Activated naive CD4-positive, alpha-beta T cell treated with anti-CD3 and anti-CD28 coated beads, Interleukin-2, amount 50 U/mL, for 24 hours (primary cell): ENCODE measurements around the gene POC1B.

Experiments used
- H3K27ac Mint-ChIP-seq: one replicate; pipeline ENCODE4 v1.8.0; 2021; ENCODE audit warnings: mild to moderate bottlenecking, mixed read lengths
- H3K27me3 Mint-ChIP-seq: one replicate; pipeline ENCODE4 v1.8.0; 2021; ENCODE audit warnings: mixed read lengths
- H3K36me3 Mint-ChIP-seq: one replicate; pipeline ENCODE4 v1.8.0; 2021; ENCODE audit warnings: mixed read lengths
- H3K4me1 Mint-ChIP-seq: one replicate; pipeline ENCODE4 v1.8.0; 2021; ENCODE audit warnings: mixed read lengths
- H3K4me3 Mint-ChIP-seq: one replicate; pipeline ENCODE4 v1.8.0; 2021; ENCODE audit warnings: mild to moderate bottlenecking, mixed read lengths
- H3K9me3 Mint-ChIP-seq: one replicate; pipeline ENCODE4 v1.8.0; 2021; ENCODE audit warnings: mixed read lengths

Gene POC1B

DNA sequence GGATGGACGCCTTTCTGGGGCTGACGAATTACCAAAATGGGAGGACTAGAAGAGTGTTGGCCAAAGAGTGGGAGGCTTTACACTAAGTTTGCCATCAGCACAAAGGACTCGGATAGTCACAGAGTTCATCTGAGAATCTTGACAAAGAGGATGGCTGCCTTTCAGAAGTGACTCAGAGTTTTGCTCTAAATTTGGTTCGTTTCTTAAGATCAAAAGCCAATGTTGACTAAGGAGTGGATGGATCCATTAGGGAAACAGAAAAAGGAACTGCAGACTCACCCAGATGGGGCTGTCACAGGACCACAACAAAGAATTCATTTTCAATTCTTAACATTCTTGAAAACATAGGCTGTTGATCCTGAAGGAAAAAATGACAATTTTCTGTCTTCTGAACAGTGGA, 92.2 kb downstream of the POC1B start:
- Mint-ChIP-seq H3K27ac (no peak overlapping the region), H3K27me3 (no peaks in the 10 kb centered on the region), H3K4me3 (no peak overlapping the region), H3K4me1 (peaks cover 21% of the 10 kb centered on the region), H3K9me3 (peaks cover 4% of the 10 kb centered on the region), H3K36me3 (peaks cover 26% of the 10 kb centered on the region)

DNA sequence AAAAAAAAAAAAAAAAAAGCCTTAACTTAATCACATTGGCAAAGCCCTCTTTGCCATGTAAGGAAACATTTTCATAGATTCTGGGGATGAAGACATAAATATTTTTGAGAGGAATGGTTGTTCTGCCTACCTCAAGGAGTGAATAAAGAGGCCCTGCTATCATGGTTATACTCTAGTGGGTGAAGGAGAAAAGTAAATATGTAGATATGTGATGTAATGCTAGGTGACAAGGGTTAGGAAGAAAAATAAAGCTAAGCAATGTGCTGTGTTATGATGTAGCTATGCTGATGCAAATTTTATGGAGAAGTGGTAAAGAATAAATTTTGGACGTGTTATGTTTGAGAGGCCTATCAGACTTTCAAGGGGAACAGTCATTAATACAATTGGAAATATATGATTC, 93.5 kb downstream of the POC1B start:
- Mint-ChIP-seq H3K36me3 (peaks cover 23% of the 10 kb centered on the region), H3K9me3 (no peaks in the 10 kb centered on the region), H3K4me3 (no peak overlapping the region), H3K27me3 (no peaks in the 10 kb centered on the region), H3K4me1 (peaks cover 32% of the 10 kb centered on the region), H3K27ac (no peak overlapping the region)

DNA sequence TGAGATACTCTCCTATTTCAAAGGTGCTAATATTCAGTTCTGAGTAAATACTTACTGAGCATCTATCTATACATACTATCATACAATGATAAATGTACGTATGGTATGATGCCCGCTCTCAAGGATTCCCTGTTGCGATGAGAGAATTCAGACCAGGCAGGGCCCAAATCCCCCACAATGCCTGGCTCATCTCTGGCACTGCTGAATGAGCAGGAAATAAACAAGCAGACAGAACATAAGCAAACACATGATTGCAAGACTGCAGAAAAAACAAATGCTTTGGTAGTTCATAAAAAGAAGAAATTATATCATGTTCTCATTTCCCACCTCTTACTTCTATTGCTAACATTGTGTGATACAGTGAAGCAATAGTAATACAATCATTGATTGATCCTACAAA, 96.3 kb downstream of the POC1B start:
- H3K4me1 Mint-ChIP-seq = peaks cover 36% of the 10 kb centered on the region
- peak overlapping the region; percentile 25 for H3K27ac Mint-ChIP-seq
- no peak overlapping the region for H3K4me3 Mint-ChIP-seq
- no peaks in the 10 kb centered on the region for H3K27me3 Mint-ChIP-seq
- H3K36me3 Mint-ChIP-seq = peaks cover 19% of the 10 kb centered on the region
- H3K9me3 Mint-ChIP-seq = no peaks in the 10 kb centered on the region

DNA sequence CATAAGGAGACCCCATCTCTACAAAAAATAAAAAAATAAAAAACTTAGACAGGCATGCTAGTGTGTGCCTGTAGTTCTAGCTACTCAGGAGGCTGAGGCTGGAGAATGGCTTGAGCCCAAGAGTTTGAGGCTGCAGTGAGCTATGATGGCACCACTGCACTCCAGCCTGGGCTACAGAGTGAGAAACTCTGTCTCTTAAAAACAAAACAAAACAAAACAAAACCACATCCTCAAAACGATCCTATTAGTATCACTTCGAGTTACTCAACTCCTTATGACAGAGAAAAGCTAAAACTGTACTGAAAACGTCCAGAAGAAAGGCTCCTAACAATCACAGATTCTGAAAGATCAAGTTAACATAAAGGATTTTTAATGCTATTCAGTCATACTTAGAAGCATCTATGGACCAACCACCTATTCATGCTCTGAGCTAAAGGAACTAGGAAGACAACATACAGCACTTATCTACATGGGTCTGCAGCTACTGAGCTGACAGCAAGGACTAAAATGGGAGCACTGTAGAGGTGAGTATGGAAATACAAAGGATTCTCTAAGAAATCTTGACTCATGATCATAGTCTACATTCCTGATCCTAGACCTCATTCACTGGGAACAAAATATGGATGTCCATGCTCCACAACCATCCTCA, 98.2 kb downstream of the POC1B start:
- H3K36me3 Mint-ChIP-seq = peaks cover 9% of the 10 kb centered on the region
- H3K4me1 Mint-ChIP-seq = peaks cover 36% of the 10 kb centered on the region
- H3K4me3 Mint-ChIP-seq = no peak overlapping the region
- no peaks in the 10 kb centered on the region for H3K9me3 Mint-ChIP-seq
- H3K27ac Mint-ChIP-seq = no peak overlapping the region
- H3K27me3 Mint-ChIP-seq = no peaks in the 10 kb centered on the region

DNA sequence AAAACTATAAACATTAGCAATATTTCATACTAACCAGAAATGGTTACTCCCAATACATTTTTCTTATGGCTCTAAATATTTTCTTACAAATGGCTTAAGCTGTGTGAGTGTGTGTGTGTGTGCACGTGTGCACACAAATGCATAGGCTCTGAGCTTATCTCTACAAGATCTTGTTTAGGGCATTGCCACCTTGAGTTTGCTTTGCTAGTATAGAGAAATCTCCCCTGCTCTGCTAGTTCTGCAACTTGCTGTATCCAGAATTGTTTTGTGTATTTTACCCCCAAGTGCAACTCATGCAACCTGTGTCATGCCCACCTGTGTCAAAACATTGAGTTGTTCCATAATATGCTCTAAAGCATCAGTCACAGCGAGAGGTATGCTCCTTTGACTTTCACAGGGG, 101.0 kb downstream of the POC1B start:
- H3K4me3 Mint-ChIP-seq = no peak overlapping the region
- H3K4me1 Mint-ChIP-seq = peaks cover 27% of the 10 kb centered on the region
- H3K36me3 Mint-ChIP-seq = peaks cover 5% of the 10 kb centered on the region
- no peaks in the 10 kb centered on the region for H3K27me3 Mint-ChIP-seq
- H3K9me3 Mint-ChIP-seq = no peaks in the 10 kb centered on the region
- no peak overlapping the region for H3K27ac Mint-ChIP-seq

DNA sequence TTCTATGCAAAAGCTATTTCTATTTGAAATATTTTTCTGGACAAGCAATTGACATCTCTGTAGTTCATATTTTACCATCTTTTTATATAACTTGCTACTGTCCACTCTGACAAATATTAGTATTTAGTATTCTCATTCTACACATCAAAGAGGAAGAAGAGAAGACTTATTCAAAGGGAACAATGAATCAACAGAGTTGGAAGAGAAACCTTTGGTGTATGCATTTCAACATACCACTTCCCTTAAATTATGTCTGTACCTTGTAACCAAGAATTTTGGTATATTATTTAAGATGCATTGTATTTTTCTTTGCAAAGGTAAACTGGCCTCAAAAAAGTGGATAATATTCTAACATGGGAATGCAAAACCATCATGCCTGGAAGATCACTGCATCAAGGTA, 101.5 kb downstream of the POC1B start:
- Mint-ChIP-seq H3K27me3 (no peaks in the 10 kb centered on the region), H3K9me3 (no peaks in the 10 kb centered on the region), H3K36me3 (peaks cover 5% of the 10 kb centered on the region), H3K4me3 (no peak overlapping the region), H3K27ac (peak overlapping the region; percentile 48), H3K4me1 (peaks cover 22% of the 10 kb centered on the region)

DNA sequence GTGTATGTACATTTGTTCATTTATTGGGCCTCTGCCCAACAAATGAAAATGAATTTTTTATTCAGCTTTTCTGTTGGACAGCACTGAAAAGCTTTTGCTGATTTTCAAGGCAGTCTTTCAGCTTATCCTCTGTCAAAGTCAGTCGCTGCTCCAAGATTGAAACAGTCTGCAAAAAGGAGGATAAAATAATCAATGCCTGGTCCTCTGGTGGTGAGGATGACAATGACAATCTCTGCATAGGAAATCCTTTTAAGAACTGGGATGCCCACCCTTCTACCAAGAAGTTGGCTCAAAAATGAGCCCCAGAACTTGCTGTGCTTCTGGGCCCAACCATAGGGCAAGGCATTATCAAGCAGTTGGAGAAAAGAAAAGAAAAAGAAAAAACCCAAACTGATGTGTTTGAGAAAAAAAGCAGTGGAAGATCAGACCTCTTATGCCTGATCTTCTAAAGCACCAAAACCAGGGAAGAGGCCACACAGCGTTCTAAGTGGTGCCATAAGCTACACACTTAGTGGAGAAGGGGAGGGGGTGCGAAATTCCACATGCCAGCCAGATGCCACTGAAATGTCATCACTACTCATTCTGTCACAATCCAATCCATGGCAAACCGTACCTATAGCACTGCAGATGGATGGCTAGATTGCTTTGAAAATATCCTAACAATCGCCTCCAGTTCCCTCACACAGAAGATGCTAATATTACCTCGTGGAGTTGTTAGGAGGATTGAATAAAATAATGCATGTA, 104.6 kb downstream of the POC1B start:
- Mint-ChIP-seq H3K36me3 (peaks cover 10% of the 10 kb centered on the region), H3K4me3 (no peak overlapping the region), H3K4me1 (no peaks in the 10 kb centered on the region), H3K27ac (no peak overlapping the region), H3K27me3 (no peaks in the 10 kb centered on the region), H3K9me3 (no peaks in the 10 kb centered on the region)

DNA sequence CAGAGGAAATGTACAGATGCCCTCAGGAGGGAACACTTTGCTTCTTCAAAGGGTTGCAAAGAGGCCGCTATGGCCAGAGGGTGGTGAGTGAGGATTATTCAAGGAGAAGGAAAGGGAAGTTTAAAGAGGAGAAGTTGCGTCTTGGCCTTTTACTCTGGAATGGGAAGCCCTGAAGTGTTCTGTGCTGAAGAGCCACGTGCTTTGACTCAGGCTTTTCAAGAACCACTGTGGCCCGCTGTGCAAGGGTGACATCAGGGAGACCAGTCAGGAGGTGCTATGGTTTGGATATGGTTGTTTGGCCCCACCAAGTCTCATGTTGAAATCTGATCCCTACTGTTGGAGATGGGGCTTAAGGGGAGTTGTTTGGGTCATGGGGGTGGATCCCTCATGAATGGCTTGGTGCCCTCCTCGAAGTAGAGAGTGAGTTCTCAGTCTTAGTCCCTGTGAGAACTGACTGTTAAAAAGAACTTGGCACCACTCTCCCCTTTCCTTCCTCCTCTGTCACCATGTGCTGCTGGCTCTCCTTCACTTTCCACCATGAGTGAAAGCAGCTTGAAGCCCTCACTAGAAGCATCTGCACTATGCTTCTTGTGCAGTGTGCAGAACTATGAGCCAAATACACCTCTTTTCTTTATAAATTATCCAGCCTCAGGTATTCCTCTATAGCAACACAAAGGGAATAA, 107.5 kb downstream of the POC1B start:
- no peak overlapping the region for H3K27ac Mint-ChIP-seq
- no peaks in the 10 kb centered on the region for H3K4me1 Mint-ChIP-seq
- H3K36me3 Mint-ChIP-seq = peaks cover 8% of the 10 kb centered on the region
- no peaks in the 10 kb centered on the region for H3K27me3 Mint-ChIP-seq
- no peak overlapping the region for H3K4me3 Mint-ChIP-seq
- no peaks in the 10 kb centered on the region for H3K9me3 Mint-ChIP-seq

DNA sequence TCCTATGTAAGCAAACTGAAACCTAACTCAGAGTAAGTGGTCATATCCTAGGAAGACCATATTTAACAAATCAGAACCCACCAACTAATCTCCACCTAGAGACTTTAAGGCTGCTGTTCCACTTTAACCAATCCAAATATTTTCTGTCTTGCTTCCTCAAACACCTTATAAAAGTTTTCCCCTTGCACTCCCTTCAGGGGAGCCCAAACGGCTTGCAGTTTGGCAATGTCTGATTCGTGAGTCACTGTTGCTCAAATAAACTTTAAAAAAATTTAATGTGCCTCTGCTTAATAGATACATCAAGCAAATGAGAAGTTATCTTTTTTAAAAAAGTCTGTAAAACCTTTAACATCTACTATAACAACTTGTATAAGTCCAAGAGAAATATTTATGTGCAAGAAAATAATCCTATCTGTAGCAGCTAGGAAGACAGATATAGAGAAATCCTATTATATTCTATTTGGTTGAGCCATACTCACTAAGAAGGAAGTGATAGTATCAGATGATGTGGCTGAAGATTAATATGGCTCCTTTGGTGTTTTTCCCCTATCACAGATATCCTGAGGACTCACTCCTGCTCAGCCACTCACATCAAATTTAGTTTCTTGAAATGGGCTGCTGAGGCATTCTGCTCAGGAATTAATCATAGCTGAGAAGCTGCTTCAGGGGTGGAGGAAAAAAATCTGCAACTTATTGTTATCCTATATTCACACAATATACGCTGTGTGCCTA, 108.4 kb downstream of the POC1B start:
- Mint-ChIP-seq H3K27ac (no peak overlapping the region), H3K9me3 (no peaks in the 10 kb centered on the region), H3K4me1 (no peaks in the 10 kb centered on the region), H3K36me3 (peaks cover 8% of the 10 kb centered on the region), H3K4me3 (no peak overlapping the region), H3K27me3 (no peaks in the 10 kb centered on the region)

DNA sequence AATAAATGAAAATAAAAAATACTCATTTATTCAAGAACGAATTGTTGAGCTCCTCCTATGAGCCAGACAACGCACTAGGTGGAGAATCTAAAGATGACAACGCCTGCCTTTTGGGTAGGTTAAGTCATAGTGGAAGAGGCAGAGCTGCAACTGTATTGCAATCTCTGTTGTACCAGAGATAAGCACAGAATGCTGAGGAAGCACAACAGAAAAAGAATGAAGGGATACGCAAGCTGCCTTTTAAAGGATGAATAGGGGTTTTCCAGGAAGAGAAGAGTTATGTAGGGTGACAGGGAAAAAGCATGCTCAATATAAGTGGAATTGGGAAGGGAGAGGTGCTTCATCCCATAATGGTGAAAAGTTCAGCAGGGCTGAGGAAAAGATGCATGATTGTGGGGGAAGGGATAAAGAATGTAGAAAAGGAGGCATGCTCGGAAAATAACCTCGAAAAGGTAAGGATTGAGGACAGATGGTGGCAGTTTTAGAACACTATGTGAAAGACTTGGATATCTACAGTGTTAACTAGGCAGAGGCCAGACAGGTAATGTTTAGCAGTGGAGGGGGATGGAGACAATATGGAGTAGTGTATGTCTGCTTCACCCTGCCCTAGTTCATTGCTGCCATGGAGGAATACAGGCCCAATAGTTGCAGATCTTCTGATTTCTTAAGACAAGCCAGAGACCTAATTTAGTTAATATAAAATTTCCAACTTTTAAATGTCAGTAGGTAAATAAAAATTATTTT, 109.6 kb downstream of the POC1B start:
- Mint-ChIP-seq H3K36me3 (peaks cover 8% of the 10 kb centered on the region), H3K4me1 (no peaks in the 10 kb centered on the region), H3K27me3 (no peaks in the 10 kb centered on the region), H3K9me3 (no peaks in the 10 kb centered on the region), H3K27ac (no peak overlapping the region), H3K4me3 (no peak overlapping the region)

DNA sequence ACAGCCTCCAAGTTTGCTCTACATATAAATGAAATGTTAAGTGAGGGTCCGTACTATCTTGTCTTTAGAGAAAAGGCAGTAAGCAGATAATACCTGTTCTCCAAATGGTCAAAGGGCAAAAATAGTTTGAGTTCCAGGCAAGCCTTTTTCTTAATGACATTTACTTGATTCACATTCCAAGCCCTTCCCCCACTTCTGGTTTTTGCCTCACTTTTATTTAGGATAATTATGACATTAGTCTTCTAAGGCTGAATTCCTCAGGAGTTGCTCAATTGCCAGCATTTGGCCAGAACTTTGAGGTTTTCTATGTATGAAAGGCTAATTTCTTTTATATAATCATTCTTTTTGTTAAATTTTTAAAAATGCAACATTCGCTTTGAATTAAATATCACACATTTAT, 111.0 kb downstream of the POC1B start:
- no peaks in the 10 kb centered on the region for H3K4me1 Mint-ChIP-seq
- no peak overlapping the region for H3K27ac Mint-ChIP-seq
- H3K27me3 Mint-ChIP-seq = no peaks in the 10 kb centered on the region
- H3K4me3 Mint-ChIP-seq = no peak overlapping the region
- H3K36me3 Mint-ChIP-seq = peaks cover 8% of the 10 kb centered on the region
- no peaks in the 10 kb centered on the region for H3K9me3 Mint-ChIP-seq

DNA sequence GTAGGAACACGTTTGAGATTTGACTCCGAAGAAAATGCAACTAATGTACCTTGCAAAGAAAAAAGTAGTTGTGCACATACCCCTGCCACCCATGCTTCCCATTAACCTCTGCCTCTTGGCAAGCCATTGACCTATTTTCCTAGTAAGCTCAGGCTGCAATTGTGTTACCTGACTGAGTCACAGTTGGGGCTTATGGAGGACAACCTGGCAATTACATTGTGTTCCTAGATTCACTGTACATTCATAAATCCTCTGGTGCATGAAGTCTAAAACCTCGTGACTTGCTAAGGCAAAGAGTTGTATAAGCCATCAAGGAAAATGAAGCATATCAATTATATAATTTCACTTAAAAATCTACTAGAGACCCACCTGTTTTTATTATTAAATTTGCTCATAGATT, 111.5 kb downstream of the POC1B start:
- H3K9me3 Mint-ChIP-seq = no peaks in the 10 kb centered on the region
- H3K36me3 Mint-ChIP-seq = peaks cover 8% of the 10 kb centered on the region
- no peaks in the 10 kb centered on the region for H3K4me1 Mint-ChIP-seq
- H3K27ac Mint-ChIP-seq = no peak overlapping the region
- H3K27me3 Mint-ChIP-seq = no peaks in the 10 kb centered on the region
- H3K4me3 Mint-ChIP-seq = no peak overlapping the region

DNA sequence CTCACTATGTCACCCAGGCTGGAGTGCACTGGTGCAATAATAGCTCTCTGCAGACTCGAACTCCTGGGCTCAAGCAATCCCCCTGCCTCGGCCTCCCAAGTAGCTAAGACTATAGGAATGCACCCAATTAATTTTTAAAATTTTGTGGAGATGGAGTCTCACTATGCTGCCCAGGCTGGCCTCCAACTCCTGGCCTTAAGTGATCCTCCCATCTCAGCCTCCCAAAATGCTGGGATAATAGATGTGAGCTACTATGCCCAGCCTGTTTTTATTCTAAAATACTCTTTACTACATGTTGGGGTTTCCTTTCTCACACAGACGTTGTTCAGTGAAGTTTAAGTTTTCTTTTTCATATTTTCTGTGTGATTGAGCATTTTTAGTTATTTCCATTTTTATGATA, 112.6 kb downstream of the POC1B start:
- H3K9me3 Mint-ChIP-seq = no peaks in the 10 kb centered on the region
- H3K4me1 Mint-ChIP-seq = no peaks in the 10 kb centered on the region
- H3K27ac Mint-ChIP-seq = no peak overlapping the region
- H3K4me3 Mint-ChIP-seq = no peak overlapping the region
- peaks cover 4% of the 10 kb centered on the region for H3K36me3 Mint-ChIP-seq
- no peaks in the 10 kb centered on the region for H3K27me3 Mint-ChIP-seq

DNA sequence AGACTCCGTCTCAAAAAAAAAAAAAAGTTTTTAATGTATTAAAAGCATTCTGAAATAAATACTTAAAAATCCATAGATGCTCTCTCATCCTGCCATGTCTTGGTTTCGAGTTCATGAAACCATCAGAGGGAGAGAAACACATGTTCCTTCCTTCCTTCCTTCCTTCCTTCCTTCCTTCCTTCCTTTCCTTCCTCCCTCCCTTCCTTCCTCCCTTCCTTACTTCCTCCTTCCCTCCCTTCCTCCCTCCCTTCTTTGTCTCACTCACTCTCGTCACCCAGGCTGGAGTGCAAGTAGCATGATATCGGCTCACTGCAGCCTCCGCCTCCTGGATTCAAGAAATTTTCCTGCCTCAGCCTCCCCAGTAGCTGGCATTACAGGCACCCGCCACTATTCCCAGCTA, 113.2 kb downstream of the POC1B start:
- Mint-ChIP-seq H3K36me3 (no peaks in the 10 kb centered on the region), H3K27ac (no peak overlapping the region), H3K9me3 (no peaks in the 10 kb centered on the region), H3K27me3 (no peaks in the 10 kb centered on the region), H3K4me3 (no peak overlapping the region), H3K4me1 (no peaks in the 10 kb centered on the region)

DNA sequence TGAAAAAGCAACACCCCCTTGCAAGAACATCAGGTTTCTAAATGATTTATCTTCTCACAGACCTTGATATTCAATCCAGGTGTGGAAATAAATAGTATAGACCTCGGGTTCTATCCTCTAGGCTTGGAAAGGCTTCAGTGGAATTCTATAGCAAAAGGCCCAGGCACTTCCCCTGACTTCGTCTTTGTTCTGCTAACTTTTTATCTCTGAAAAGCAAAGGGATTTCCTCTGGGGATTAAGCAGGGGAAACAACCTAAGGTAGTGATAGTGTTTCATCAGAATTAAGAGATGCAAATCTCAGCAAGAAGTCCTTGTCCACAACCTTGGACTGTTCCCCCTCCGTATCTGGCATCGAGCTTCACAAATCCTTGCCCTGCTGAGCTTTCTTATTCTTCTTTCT, 114.0 kb downstream of the POC1B start:
- Mint-ChIP-seq H3K27me3 (no peaks in the 10 kb centered on the region), H3K9me3 (no peaks in the 10 kb centered on the region), H3K4me3 (no peak overlapping the region), H3K27ac (no peak overlapping the region), H3K4me1 (no peaks in the 10 kb centered on the region), H3K36me3 (no peaks in the 10 kb centered on the region)
